Activated gamma-delta T cell (primary cell): Measurements from ENCODE around the gene UNC93A.
"Not testable (repeated sequence)": the region's sequence is repeated elsewhere in the genome, so short reads cannot be mapped to it uniquely, and the experiment has no call there.

ENCODE experiments used
- DNase-seq: peaks from one replicate; lab custom pipeline; 2025; lab: John Stamatoyannopoulos, UW
- total RNA-seq, 2 donors: gene quantifications; one replicate each; lab custom pipeline; 2026; lab: John Stamatoyannopoulos, UW

UNC93A gene
- total RNA-seq = 0 reads per million in 2 donors

GRCh38 chr6:167290786-167291622, at the start of gene UNC93A:
TSS of gene UNC93A (plus strand) at chr6:167291315. CDS start at chr6:167291490, 175 bp downstream.
- DNase-seq = no peak

DNA sequence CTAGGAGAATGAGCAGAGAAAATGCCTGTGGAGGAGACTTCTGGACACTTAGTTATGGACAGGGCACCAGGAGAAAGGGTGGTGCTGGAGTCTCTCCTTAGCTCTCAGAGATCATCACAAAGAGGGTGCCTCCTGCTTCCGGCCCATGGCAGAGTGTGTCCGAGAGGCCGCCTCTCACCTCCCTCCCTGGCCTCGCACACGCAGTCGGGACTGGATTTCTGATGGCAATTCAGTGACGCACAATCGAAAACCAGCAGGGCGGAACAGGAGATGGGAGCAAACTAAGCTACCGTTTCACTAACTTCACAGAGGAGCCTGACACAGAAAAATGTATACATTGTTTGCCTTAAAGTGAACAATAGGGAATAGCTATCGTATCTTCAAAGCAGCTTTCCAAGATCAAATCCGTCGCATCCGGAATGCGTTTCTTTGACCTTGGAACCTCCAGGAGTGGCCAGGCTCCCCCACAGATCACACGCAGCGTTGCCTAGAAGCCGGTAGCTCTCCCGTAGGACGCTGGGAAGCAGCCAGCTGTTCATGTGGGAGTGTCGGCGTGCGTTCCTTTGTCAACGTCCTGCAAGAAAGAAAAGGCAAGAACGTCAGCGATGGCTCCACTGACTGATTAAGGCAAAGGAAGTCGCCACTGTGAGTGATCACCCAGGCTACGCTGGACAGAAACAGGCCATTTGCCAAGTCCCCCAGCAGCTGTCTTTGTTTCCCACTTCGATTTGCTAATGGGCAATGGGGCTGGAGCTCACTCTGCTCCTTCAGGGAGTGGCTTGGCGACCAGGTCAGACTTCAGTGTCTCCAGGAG, 49.6 kb upstream of the UNC93A start:
- DNase-seq = not testable (repeated sequence)

GRCh38 chr6:167242135-167242506, 49.0 kb upstream of the UNC93A start:
- DNase-seq = not testable (repeated sequence)

DNA sequence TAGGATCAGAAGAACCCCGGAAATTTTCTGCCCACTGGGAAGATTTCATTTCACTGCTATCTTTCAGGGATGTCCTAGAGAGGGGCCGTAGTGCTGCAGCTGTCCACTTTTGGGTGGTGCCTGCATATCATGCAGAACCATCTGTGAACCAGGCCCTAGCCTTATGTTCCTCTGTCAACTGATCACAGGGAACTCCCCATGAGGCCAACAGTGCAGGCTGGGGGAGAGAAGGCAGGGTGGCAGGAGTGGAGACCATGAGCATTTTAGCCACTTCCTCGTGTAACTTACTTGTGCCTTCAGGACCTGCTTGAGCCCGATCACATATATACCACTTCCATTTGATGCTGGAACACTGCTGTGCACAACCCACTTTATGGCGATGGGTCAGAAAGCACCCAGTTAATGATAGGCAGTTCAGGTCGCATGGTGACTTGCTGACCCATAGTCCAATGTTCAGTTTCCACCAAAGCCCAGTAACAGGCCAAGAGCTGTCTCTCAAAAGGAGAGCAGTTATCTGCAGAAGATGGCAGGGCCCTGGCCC, 48.5 kb upstream of the UNC93A start:
- DNase-seq = not testable (repeated sequence)

- no peak for DNase-seq
Observed at GRCh38 chr6:167244064-167244960, 46.8 kb upstream of the UNC93A start.

DNA sequence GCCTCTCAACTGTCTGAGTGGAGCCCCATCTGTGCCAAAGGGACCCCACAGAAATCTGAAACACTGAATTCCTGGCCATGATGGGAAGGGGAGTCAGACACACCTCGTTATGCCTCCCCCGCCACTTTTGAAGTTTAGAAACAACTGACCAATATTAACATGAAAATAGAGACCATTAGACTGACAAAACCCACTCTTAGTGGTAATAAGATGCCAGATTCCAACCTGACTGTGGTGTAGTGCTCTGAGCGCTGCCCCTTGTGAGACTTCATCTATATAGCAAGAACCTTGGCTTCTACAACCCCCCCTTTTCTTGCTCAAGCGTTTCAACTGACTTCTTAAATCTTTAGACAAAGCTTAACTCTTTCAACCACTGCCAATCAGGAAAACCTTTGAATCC, 46.1 kb upstream of the UNC93A start:
- no peak for DNase-seq

- no peak for DNase-seq
Observed at GRCh38 chr6:167245591-167245990, 45.5 kb upstream of the UNC93A start.

GRCh38 chr6:167247814-167248595, 43.1 kb upstream of the UNC93A start:
- DNase-seq = no peak

DNA sequence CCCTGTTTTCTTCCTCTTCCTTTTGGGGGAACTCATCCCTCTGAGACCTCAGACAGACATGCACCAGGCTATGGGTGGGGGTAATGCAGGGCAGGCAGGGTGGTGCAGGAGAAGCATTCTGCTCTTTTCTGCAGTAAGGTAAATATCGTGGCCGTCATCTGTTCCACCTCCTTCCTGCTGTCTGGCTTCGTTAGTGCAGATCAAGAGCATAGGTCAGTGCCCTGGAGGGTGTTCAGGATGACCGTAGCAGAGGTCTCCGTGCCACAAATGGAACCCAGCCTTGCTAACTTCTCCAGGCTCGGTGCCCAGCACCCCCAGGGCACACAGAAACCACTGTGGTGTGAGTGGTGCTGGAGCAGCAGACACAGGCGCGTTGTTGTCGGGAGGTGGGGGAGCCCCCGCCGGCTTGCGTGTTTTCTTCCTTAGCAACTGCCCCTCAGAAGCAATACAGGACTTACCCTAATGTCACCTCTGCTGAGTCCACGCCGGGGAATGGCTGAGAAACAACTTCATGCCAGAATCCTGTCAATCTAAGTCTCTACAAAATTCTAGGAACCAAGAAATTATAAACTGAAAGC, 42.1 kb upstream of the UNC93A start:
- not testable (repeated sequence) for DNase-seq

DNA sequence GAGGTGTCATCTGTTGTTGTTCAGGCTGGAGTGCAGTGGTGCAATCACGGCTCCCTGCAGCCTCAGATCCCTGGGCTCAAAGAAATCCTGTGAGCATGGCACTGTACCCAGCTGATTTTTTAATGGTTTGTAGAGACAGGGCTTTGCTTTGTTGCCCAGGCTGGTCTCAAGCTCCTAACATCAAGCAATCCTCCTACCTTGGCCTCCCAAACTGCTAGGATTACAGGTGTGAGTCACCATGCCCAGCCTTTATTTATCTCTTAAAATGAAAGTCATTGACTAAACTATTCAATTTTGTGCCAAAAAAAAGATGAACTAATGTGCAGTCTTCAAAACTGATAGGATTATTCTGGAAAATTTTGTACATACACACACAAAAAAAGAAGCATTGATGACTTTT, 38.8 kb upstream of the UNC93A start:
- no peak for DNase-seq

- DNase-seq = no peak
Observed at GRCh38 chr6:167255918-167256553, 35.1 kb upstream of the UNC93A start.

GRCh38 chr6:167258646-167259045, 32.5 kb upstream of the UNC93A start:
- no peak for DNase-seq

DNA sequence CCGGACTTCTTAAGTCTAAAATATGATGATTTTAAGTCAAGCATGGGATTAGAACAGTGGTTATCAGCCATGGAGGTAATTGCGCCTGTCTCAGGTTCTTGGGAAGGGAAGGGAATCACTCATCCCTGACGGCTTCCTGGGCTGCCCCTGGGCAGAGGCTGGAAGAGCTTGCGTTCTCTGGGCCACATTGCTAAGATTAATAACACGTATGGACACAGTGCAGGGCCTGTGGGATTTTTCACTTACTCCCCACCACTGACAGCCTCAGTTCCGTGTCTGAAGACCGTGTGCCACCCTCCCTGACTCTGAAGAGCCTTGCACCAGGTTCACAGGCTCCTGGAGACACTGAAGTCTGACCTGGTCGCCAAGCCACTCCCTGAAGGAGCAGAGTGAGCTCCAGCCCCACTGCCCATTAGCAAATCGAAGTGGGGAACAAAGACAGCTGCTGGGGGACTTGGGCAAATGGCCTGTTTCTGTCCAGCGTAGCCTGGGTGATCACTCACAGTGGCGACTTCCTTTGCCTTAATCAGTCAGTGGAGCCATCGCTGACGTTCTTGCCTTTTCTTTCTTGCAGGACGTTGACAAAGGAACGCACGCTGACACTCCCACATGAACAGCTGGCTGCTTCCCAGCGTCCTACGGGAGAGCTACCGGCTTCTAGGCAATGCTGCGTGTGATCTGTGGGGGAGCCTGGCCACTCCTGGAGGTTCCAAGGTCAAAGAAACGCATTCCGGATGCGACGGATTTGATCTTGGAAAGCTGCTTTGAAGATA, 24.9 kb upstream of the UNC93A start:
- DNase-seq = not testable (repeated sequence)

DNA sequence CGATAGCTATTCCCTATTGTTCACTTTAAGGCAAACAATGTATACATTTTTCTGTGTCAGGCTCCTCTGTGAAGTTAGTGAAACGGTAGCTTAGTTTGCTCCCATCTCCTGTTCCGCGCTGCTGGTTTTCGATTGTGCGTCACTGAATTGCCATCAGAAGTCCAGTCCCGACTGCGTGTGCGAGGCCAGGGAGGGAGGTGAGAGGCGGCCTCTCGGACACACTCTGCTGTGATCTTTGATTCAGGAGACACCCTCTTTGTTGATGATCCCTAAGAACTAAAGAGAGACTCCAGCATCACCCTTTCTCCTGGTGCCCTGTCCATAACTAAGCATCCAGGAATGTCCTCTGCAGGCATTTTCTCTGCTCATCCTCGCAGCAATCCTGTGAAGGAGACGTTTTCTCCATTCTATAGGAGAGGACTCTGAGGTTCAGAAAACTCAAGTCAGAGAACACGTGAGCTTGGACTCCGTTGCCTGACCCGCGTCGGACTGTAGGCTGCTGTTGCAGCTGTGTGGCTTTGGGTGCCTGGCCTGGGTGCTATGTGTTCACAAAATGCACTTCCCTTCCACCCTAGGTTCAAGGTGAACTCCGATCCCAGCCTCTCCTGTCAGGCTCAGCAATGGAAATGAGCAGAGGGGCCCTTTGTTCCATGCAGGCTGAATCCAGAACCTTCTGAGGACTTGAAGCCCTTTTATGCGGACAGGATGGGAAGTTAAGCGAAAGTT, 24.1 kb upstream of the UNC93A start:
- DNase-seq = no peak

GRCh38 chr6:167267556-167267898, 23.6 kb upstream of the UNC93A start:
- not testable (repeated sequence) for DNase-seq

DNA sequence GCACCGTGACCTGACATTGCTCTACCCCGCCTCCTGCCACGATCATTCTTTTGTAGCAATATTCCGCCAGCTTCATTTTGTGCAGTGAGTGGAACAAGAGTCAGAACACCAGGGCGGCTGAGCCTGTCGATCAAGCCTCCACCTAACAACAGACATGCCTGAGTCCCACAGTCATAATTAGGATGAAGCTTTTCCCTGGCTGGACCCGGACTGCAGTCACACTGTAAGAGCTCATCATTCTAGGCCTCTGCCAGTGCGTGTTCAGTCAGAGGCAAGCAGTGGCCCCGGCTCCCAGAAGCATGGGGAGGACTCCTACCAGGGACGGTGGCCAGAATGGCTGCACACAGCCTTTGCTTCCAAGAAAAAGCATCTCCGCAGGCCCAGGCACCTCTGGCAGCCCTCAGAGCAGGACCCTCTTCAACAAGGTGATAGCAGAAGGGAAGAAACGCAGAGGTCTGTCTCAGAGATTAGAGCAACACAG, 23.2 kb upstream of the UNC93A start:
- no peak for DNase-seq

DNA sequence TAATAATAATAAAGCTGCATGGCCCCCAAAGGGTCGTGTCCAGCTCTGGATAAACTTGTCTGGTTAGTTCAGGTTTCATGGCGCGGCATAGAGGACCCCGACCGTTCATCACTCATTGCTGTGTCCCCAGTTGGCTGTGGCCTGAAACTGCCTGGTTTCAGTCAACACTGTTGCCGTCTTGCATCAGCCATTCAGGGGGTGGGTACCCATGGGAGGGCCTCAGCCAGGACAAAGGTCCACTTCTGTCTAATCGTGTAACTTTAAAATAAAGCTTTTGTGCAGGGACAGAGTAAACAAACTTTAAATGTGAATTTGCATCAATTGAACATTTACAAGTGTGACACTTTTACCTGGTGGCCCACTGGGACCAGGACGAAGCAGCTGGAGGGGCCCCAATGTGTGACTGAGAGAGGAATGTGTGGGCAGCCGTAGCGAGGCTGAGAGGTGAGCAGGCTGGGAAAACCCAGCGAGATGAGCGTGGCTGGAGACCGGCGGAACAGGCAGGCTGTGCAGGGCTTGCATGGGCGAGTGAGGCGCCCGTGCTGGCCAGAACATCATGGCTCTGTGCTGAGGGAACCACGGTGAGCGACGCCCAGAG, 22.3 kb upstream of the UNC93A start:
- no peak for DNase-seq
